Neural progenitor cell (in vitro differentiated cells): ENCODE results near the gene BEGAIN. TPM values are rescaled to one million over a fixed set of nuclear protein-coding genes. Genes with fewer than 3 reads are reported as not detected.
A peak's percentile ranks its signal among the peaks of the same experiment; 100 is the strongest.

Source experiments
- DNase-seq: peaks from one replicate; pipeline ENCODE4 v3.0.0-alpha.2; 2016; ENCODE audit warnings: low spot score
- H2AFZ ChIP-seq: fragments of 200-600 bp; sonication (generic); replicated peaks from 2 replicates; pipeline ENCODE4 v1.6.1; 2016; ENCODE audit warnings: antibody characterized with exemption
- H3F3A ChIP-seq: fragments of 200-600 bp; sonication (generic); 2 replicates; pipeline ENCODE4 v1.6.1; 2016; ENCODE audit warnings: antibody characterized with exemption, low read depth
- H3K27ac ChIP-seq: fragments of 200-600 bp; sonication (generic); 2 replicates; pipeline ENCODE4 v1.5.1; 2016; ENCODE audit warnings: mild to moderate bottlenecking
- H3K27me3 ChIP-seq: fragments of 200-600 bp; sonication (generic); 2 replicates; pipeline ENCODE4 v1.6.1; 2016; ENCODE audit warnings: mild to moderate bottlenecking, moderate library complexity
- H3K36me3 ChIP-seq: fragments of 200-600 bp; sonication (generic); 2 replicates; pipeline ENCODE4 v1.5.1; 2016
- H3K4me1 ChIP-seq: fragments of 200-600 bp; sonication (generic); 2 replicates; pipeline ENCODE4 v1.6.1; 2016; ENCODE audit warnings: mixed run types
- H3K4me2 ChIP-seq: fragments of 200-600 bp; sonication (generic); 2 replicates; pipeline ENCODE4 v1.6.1; 2016
- H3K4me3 ChIP-seq: fragments of 200-600 bp; sonication (generic); 2 replicates; pipeline ENCODE4 v1.5.1; 2016
- H3K79me2 ChIP-seq: fragments of 200-600 bp; sonication (generic); 2 replicates; pipeline ENCODE4 v1.6.1; 2016; ENCODE audit warnings: low read depth
- H3K9ac ChIP-seq: fragments of 200-600 bp; sonication (generic); 2 replicates; pipeline ENCODE4 v1.6.1; 2016
- H3K9me3 ChIP-seq: fragments of 200-600 bp; sonication (generic); 2 replicates; pipeline ENCODE4 v1.5.1; 2016; ENCODE audit warnings: low read depth
- H4K20me1 ChIP-seq: fragments of 200-600 bp; sonication (generic); 2 replicates; pipeline ENCODE4 v1.6.1; 2016; ENCODE audit warnings: low read depth
- H3K27ac Mint-ChIP-seq: 3 replicates; pipeline ENCODE4 v1.8.0; 2021; ENCODE audit warnings: mixed read lengths
- H3K27me3 Mint-ChIP-seq: 2 replicates; pipeline ENCODE4 v1.8.0; 2022; ENCODE audit warnings: low read depth, mild to moderate bottlenecking, inconsistent platforms, moderate library complexity, mixed read lengths; ENCODE audit not compliant: insufficient read depth
- H3K36me3 Mint-ChIP-seq: 3 replicates; pipeline ENCODE4 v1.8.0; 2021; ENCODE audit warnings: mixed read lengths
- H3K4me1 Mint-ChIP-seq: 3 replicates; pipeline ENCODE4 v1.8.0; 2021; ENCODE audit warnings: mixed read lengths
- H3K4me3 Mint-ChIP-seq: 3 replicates; pipeline ENCODE4 v1.8.0; 2021; ENCODE audit warnings: mild to moderate bottlenecking, moderate library complexity, mixed read lengths
- H3K9me3 Mint-ChIP-seq: 3 replicates; pipeline ENCODE4 v1.8.0; 2020; ENCODE audit warnings: mixed read lengths
- CTCF ChIP-seq: fragments of 200-600 bp; sonication (generic); IDR thresholded peaks from 2 replicates; pipeline ENCODE4 v1.5.1; 2017; ENCODE audit warnings: antibody characterized with exemption, mild to moderate bottlenecking
- EZH2 ChIP-seq: fragments of 200-600 bp; sonication (generic); IDR thresholded peaks from 2 replicates; pipeline ENCODE4 v1.6.1; 2017; ENCODE audit warnings: antibody characterized with exemption, mild to moderate bottlenecking, moderate library complexity
- EZH2phosphoT487 ChIP-seq: fragments of 200-600 bp; sonication (generic); IDR thresholded peaks from 2 replicates; pipeline ENCODE4 v1.6.1; 2017; ENCODE audit warnings: antibody characterized with exemption
- total RNA-seq: library from RNA; depleted of rRNA; stranded (reverse); fragments of >200 nt; gene quantifications from 2 replicates; pipeline ENCODE4 v1.2.3, GENCODE V29; 2015; ENCODE audit warnings: low replicate concordance

Gene BEGAIN
- total RNA-seq, 1 donor from 2014 or later, result 4.0 TPM

GRCh38 chr14:100586403-100587085, 673 bp downstream of the BEGAIN start:
- Histone ChIP-seq H2AFZ (peak overlapping the region; percentile 91), H3K79me2 (no peaks in the 10 kb centered on the region), H3K9ac (no peak overlapping the region), H3K27ac (no peak overlapping the region), H3K27me3 (peaks cover 36% of the 10 kb centered on the region), H3K36me3 (no peaks in the 10 kb centered on the region), H3K4me2 (peak overlapping the region; percentile 96), H3K9me3 (no peaks in the 10 kb centered on the region), H3K4me3 (peak overlapping the region; percentile 57), H3K4me1 (peaks cover 11% of the 10 kb centered on the region), H4K20me1 (no peaks in the 10 kb centered on the region), H3F3A (peaks cover 12% of the 10 kb centered on the region)
- Mint-ChIP-seq H3K36me3 (no peaks in the 10 kb centered on the region), H3K9me3 (no peaks in the 10 kb centered on the region), H3K4me1 (peaks cover 4% of the 10 kb centered on the region), H3K27me3 (peaks cover 35% of the 10 kb centered on the region), H3K27ac (no peak overlapping the region), H3K4me3 (peak overlapping the region; percentile 77)
- DNase-seq, result no peak
- TF ChIP-seq EZH2, result peak; percentile 66
- TF ChIP-seq EZH2phosphoT487, result no peak

- Histone ChIP-seq H3K9me3 (no peaks in the 10 kb centered on the region), H3K79me2 (no peaks in the 10 kb centered on the region), H3K4me3 (peak overlapping the region; percentile 57), H4K20me1 (no peaks in the 10 kb centered on the region), H2AFZ (peak overlapping the region; percentile 91), H3K9ac (no peak overlapping the region), H3K36me3 (no peaks in the 10 kb centered on the region), H3F3A (peaks cover 12% of the 10 kb centered on the region), H3K27me3 (peaks cover 36% of the 10 kb centered on the region), H3K4me2 (peak overlapping the region; percentile 96), H3K4me1 (peaks cover 11% of the 10 kb centered on the region), H3K27ac (no peak overlapping the region)
- H3K36me3 Mint-ChIP-seq, result no peaks in the 10 kb centered on the region
- no peaks in the 10 kb centered on the region for H3K9me3 Mint-ChIP-seq
- no peak overlapping the region for H3K27ac Mint-ChIP-seq
- TF ChIP-seq CTCF (no peak), EZH2 (no peak), EZH2phosphoT487 (no peak)
- H3K27me3 Mint-ChIP-seq, result peaks cover 35% of the 10 kb centered on the region
- peaks cover 3% of the 10 kb centered on the region for H3K4me1 Mint-ChIP-seq
- no peak for DNase-seq
- peak overlapping the region; percentile 77 for H3K4me3 Mint-ChIP-seq
Observed at GRCh38 chr14:100586153-100586402, 1.1 kb downstream of the BEGAIN start.

GRCh38 chr14:100585448-100586152, 1.6 kb downstream of the BEGAIN start:
- H3K4me1 ChIP-seq, result peaks cover 11% of the 10 kb centered on the region
- no peaks in the 10 kb centered on the region for H4K20me1 ChIP-seq
- Mint-ChIP-seq H3K27ac (no peak overlapping the region), H3K4me3 (no peak overlapping the region), H3K27me3 (peaks cover 33% of the 10 kb centered on the region), H3K4me1 (peaks cover 3% of the 10 kb centered on the region), H3K36me3 (no peaks in the 10 kb centered on the region), H3K9me3 (no peaks in the 10 kb centered on the region)
- H3K9me3 ChIP-seq, result no peaks in the 10 kb centered on the region
- H3F3A ChIP-seq, result peaks cover 12% of the 10 kb centered on the region
- no peak overlapping the region for H2AFZ ChIP-seq
- H3K9ac ChIP-seq, result no peak overlapping the region
- no peak for DNase-seq
- H3K27ac ChIP-seq, result no peak overlapping the region
- H3K79me2 ChIP-seq, result no peaks in the 10 kb centered on the region
- no peaks in the 10 kb centered on the region for H3K36me3 ChIP-seq
- peaks cover 36% of the 10 kb centered on the region for H3K27me3 ChIP-seq
- peak overlapping the region; percentile 96 for H3K4me2 ChIP-seq
- H3K4me3 ChIP-seq, result no peak overlapping the region
- no peak for TF ChIP-seq EZH2phosphoT487

GRCh38 chr14:100584056-100585031, 2.9 kb downstream of the BEGAIN start:
- Histone ChIP-seq H3K4me1 (peaks cover 10% of the 10 kb centered on the region), H3K27ac (no peak overlapping the region), H3K4me2 (no peak overlapping the region), H3K4me3 (no peak overlapping the region), H3K27me3 (peaks cover 36% of the 10 kb centered on the region), H2AFZ (no peak overlapping the region), H4K20me1 (no peaks in the 10 kb centered on the region), H3K79me2 (no peaks in the 10 kb centered on the region), H3K9ac (no peak overlapping the region), H3K36me3 (no peaks in the 10 kb centered on the region), H3K9me3 (no peaks in the 10 kb centered on the region), H3F3A (peaks cover 12% of the 10 kb centered on the region)
- no peaks in the 10 kb centered on the region for H3K36me3 Mint-ChIP-seq
- no peaks in the 10 kb centered on the region for H3K4me1 Mint-ChIP-seq
- peaks cover 35% of the 10 kb centered on the region for H3K27me3 Mint-ChIP-seq
- no peaks in the 10 kb centered on the region for H3K9me3 Mint-ChIP-seq
- H3K4me3 Mint-ChIP-seq, result no peak overlapping the region
- TF ChIP-seq EZH2phosphoT487, result no peak
- no peak for TF ChIP-seq EZH2
- no peak for TF ChIP-seq CTCF
- no peak for DNase-seq
- H3K27ac Mint-ChIP-seq, result no peak overlapping the region
